Glutamatergic neuron (in vitro differentiated cells): ENCODE measurements around the gene GNAL. TPM values are rescaled to one million over a fixed set of nuclear protein-coding genes. Genes with fewer than 3 reads are reported as not detected.

Source experiments
- DNase-seq: peaks from one replicate; pipeline ENCODE4 v3.0.0; 2022
- H3K27ac Mint-ChIP-seq: one replicate; pipeline ENCODE4 v1.8.0; 2020; ENCODE audit warnings: mild to moderate bottlenecking, mixed read lengths, inconsistent platforms; ENCODE audit not compliant: unreplicated experiment
- H3K27me3 Mint-ChIP-seq: one replicate; pipeline ENCODE4 v1.8.0; 2020; ENCODE audit warnings: mild to moderate bottlenecking, moderate library complexity, mixed read lengths, inconsistent platforms; ENCODE audit not compliant: unreplicated experiment
- H3K36me3 Mint-ChIP-seq: one replicate; pipeline ENCODE4 v1.8.0; 2020; ENCODE audit warnings: mild to moderate bottlenecking, mixed read lengths, inconsistent platforms; ENCODE audit not compliant: unreplicated experiment
- H3K4me1 Mint-ChIP-seq: one replicate; pipeline ENCODE4 v1.8.0; 2020; ENCODE audit warnings: mild to moderate bottlenecking, low read depth, mixed read lengths, inconsistent platforms; ENCODE audit not compliant: unreplicated experiment
- H3K4me3 Mint-ChIP-seq: one replicate; pipeline ENCODE4 v1.8.0; 2020; ENCODE audit warnings: mild to moderate bottlenecking, mixed read lengths, inconsistent platforms; ENCODE audit not compliant: unreplicated experiment
- H3K9me3 Mint-ChIP-seq: one replicate; pipeline ENCODE4 v1.8.0; 2020; ENCODE audit warnings: mild to moderate bottlenecking, moderate library complexity, mixed read lengths, inconsistent platforms; ENCODE audit not compliant: unreplicated experiment
- CTCF ChIP-seq: fragments of 200-600 bp; sonication (generic); IDR thresholded peaks from one replicate; pipeline ENCODE4 v1.5.0; 2021; ENCODE audit not compliant: partially characterized antibody, unreplicated experiment
- total RNA-seq: library from RNA; stranded (reverse); fragmentation: NEBNext Ultra II Directional; extraction: Animal tissue kit (Norgen Biotek cat#: 25700); gene quantifications from one replicate; pipeline ENCODE4 v1.2.1, GENCODE V29; 2021; ENCODE audit not compliant: unreplicated experiment

The GNAL gene
- total RNA-seq, 1 donor from 2014 or later = 52.5 TPM

DNA sequence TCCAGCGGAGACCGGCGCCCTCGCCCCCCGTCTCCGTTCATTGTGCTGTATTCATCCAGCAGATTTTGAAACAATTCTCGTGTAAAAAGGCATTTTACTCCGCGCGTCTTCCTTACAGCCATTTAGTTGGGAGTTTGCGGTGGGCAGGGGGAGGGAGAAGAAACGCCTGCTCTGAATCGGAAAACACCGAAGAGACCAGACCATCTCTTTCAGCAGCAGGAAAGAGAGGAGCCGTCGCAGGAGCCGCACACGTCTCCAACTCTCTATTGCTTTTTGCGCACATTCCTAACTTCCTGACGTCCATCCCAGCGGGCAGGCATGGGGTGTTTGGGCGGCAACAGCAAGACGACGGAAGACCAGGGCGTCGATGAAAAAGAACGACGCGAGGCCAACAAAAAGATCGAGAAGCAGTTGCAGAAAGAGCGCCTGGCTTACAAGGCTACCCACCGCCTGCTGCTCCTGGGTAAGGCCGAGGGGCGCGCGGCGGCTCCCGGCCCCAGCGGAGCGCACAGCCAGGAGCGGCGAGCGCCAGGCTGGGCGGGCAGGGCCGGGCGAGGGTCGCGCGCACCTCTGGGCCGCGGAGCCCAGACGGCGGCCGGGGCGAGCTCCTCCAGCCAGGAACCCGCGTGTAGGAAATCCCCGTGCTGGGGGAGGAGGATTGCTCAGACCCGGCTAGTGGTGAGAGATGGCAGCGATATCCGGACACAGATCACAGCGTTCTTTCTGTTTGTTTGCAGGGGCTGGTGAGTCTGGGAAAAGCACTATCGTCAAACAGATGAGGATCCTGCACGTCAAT, 63.2 kb downstream of the GNAL start:
- H3K4me3 Mint-ChIP-seq = peak overlapping the region; percentile 91
- TF ChIP-seq CTCF = no peak
- H3K9me3 Mint-ChIP-seq = peaks cover 11% of the 10 kb centered on the region
- DNase-seq = peak; percentile 60
- peaks cover 8% of the 10 kb centered on the region for H3K36me3 Mint-ChIP-seq
- H3K27ac Mint-ChIP-seq = peak overlapping the region; percentile 41
- peaks cover 3% of the 10 kb centered on the region for H3K4me1 Mint-ChIP-seq
- peaks cover 16% of the 10 kb centered on the region for H3K27me3 Mint-ChIP-seq

- Mint-ChIP-seq H3K9me3 (peaks cover 8% of the 10 kb centered on the region), H3K27me3 (peaks cover 9% of the 10 kb centered on the region), H3K36me3 (peaks cover 6% of the 10 kb centered on the region), H3K27ac (peak overlapping the region; percentile 64), H3K4me1 (peaks cover 7% of the 10 kb centered on the region), H3K4me3 (peak overlapping the region; percentile 55)
- DNase-seq = no peak
- TF ChIP-seq CTCF = no peak
These were observed 65.9 kb downstream of the GNAL start for GRCh38 chr18:11754979-11755378.

DNA sequence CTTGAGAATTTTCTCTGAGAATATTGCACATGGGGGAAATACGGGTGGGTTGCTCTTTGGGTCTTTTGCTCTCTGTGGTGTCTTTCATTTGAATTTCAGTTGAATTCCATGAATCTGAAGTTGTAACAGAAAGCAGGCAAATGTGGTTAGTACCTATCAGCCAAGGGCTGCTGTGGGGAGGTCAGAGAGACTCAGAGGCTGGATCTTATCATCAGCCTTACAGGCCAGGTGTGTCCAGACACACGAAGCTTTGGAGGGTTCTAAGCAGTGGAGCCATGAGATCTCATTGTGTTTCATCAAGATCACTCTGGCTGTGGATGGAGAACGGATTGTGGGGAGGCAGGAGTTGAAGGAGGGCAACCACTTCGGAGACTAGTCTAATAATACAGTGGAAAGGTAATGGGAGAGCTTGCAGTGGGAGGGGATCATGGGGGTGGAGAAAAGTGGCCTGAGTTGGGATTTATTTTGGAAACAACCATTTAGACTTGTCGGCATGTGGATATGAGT, 68.1 kb downstream of the GNAL start:
- Mint-ChIP-seq H3K27ac (no peak overlapping the region), H3K36me3 (peaks cover 10% of the 10 kb centered on the region), H3K9me3 (peaks cover 10% of the 10 kb centered on the region), H3K27me3 (peaks cover 4% of the 10 kb centered on the region), H3K4me3 (no peak overlapping the region), H3K4me1 (peaks cover 18% of the 10 kb centered on the region)
- no peak for DNase-seq
- TF ChIP-seq CTCF = no peak

GRCh38 chr18:11759456-11759855, 70.4 kb downstream of the GNAL start:
- Mint-ChIP-seq H3K27me3 (peaks cover 4% of the 10 kb centered on the region), H3K4me1 (peaks cover 21% of the 10 kb centered on the region), H3K27ac (no peak overlapping the region), H3K36me3 (peaks cover 10% of the 10 kb centered on the region), H3K9me3 (peaks cover 14% of the 10 kb centered on the region), H3K4me3 (no peak overlapping the region)
- DNase-seq = no peak
- TF ChIP-seq CTCF = no peak

DNA sequence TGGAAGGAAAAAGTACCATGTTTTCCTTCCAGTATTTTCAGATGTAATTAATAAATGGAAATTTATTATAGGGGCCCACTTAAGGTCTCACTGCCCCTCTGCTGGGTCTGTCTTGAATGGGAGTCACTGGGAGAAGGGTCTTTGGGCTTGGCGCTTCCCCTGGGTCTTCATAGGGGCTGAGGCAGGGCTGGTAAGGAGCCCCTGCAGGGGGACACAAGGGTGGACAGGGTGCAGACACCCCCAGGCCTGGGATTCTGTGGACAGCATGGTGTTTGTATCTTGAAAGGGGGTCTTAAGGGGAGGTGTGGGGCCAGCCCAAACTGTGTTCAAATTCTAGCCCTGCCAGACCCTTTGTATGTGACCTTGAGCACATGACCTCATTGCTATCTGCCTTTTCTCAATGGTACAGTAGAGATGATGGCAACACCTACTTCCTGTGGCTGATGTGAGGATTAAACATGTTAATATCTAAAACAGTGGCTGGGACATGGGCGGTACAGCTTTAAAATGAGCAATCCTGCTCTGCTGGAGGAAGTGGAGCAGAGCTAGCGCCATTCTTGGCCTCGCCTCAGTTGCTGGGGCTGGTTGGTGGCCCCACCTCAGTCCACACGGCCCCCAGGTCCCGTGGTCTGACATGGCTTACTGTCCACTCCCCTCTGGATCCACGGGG, 71.6 kb downstream of the GNAL start:
- Mint-ChIP-seq H3K27ac (peak overlapping the region; percentile 79), H3K4me1 (peaks cover 23% of the 10 kb centered on the region), H3K36me3 (peaks cover 10% of the 10 kb centered on the region), H3K4me3 (no peak overlapping the region), H3K27me3 (peaks cover 4% of the 10 kb centered on the region), H3K9me3 (peaks cover 12% of the 10 kb centered on the region)
- TF ChIP-seq CTCF = no peak
- no peak for DNase-seq
